WTC11 (cell line): ENCODE measurements around the gene ARHGAP15. TPM values are rescaled to one million over a fixed set of nuclear protein-coding genes. Genes with fewer than 3 reads are reported as not detected.

Experiments used
- ATAC-seq: fragments of 200-7000 bp; cut with Tn5 transposase; 2 replicates; pipeline ENCODE4 v1.10.0; 2021; ENCODE audit warnings: mild to moderate bottlenecking, moderate library complexity
- CTCF ChIA-PET: fragments of 300-600 bp; sonication (Branson Sonifier 250); formaldehyde crosslinking; loops from one replicate; lab custom pipeline; 2021; ENCODE audit warnings: antibody characterized with exemption; lab: Charles Lee
- POLR2A ChIA-PET: fragments of 350-600 bp; sonication (Branson Sonifier 250); formaldehyde crosslinking; loops from one replicate; lab custom pipeline; 2021; ENCODE audit warnings: antibody characterized with exemption; lab: Charles Lee
- DNase-seq: peaks from one replicate; pipeline ENCODE4 v3.0.0; 2021; ENCODE audit warnings: low spot score
- H3K27ac Mint-ChIP-seq: 2 replicates; pipeline ENCODE4 v1.8.0; 2021; ENCODE audit warnings: mixed read lengths
- H3K27me3 Mint-ChIP-seq: 2 replicates; pipeline ENCODE4 v1.8.0; 2021; ENCODE audit warnings: low read depth, mild to moderate bottlenecking, moderate library complexity, mixed read lengths
- H3K36me3 Mint-ChIP-seq: 2 replicates; pipeline ENCODE4 v1.8.0; 2021; ENCODE audit warnings: mixed read lengths
- H3K4me1 Mint-ChIP-seq: 2 replicates; pipeline ENCODE4 v1.8.0; 2022; ENCODE audit warnings: mixed read lengths
- H3K4me3 Mint-ChIP-seq: 2 replicates; pipeline ENCODE4 v1.8.0; 2021; ENCODE audit warnings: mild to moderate bottlenecking, moderate library complexity, mixed read lengths
- H3K9me3 Mint-ChIP-seq: 2 replicates; pipeline ENCODE4 v1.8.0; 2021; ENCODE audit warnings: mixed read lengths
- AR ChIP-seq: fragments of 250-450 bp; sonication (Bioruptor Pico); IDR thresholded peaks from 2 replicates; pipeline ENCODE4 v1.9.0; 2021; ENCODE audit warnings: mild to moderate bottlenecking
- ATF2 ChIP-seq: sonication (generic); formaldehyde crosslinking; IDR thresholded peaks from 2 replicates; pipeline ENCODE4 v1.8.1; 2022; ENCODE audit warnings: low read depth, missing genetic modification reagents, borderline replicate concordance
- ATF6 ChIP-seq: sonication (generic); formaldehyde crosslinking; IDR thresholded peaks from 2 replicates; pipeline ENCODE4 v1.8.1; 2023; ENCODE audit warnings: mild to moderate bottlenecking, missing genetic modification reagents
- CDX4 ChIP-seq: fragments of 250-450 bp; sonication (Bioruptor Pico); IDR thresholded peaks from 2 replicates; pipeline ENCODE4 v1.9.0; 2021; ENCODE audit warnings: moderate library complexity, mild to moderate bottlenecking, inconsistent platforms, borderline replicate concordance
- CREB1 ChIP-seq: sonication (generic); formaldehyde crosslinking; IDR thresholded peaks from 2 replicates; pipeline ENCODE4 v1.8.0; 2023; ENCODE audit warnings: mild to moderate bottlenecking, missing genetic modification reagents
- CREM ChIP-seq: sonication (generic); formaldehyde crosslinking; IDR thresholded peaks from 2 replicates; pipeline ENCODE4 v1.8.1; 2022; ENCODE audit warnings: mild to moderate bottlenecking, missing genetic modification reagents, moderate library complexity
- ESRRA ChIP-seq: sonication (generic); formaldehyde crosslinking; IDR thresholded peaks from 2 replicates; pipeline ENCODE4 v1.8.1; 2022; ENCODE audit warnings: mild to moderate bottlenecking, missing genetic modification reagents, borderline replicate concordance
- FOXP1 ChIP-seq: sonication (generic); formaldehyde crosslinking; IDR thresholded peaks from 2 replicates; pipeline ENCODE4 v1.8.0; 2022; ENCODE audit warnings: missing genetic modification reagents, mild to moderate bottlenecking, moderate library complexity, borderline replicate concordance
- GABPB1 ChIP-seq: sonication (generic); formaldehyde crosslinking; IDR thresholded peaks from 2 replicates; pipeline ENCODE4 v1.8.1; 2023; ENCODE audit warnings: mild to moderate bottlenecking, missing genetic modification reagents
- HMGXB4 ChIP-seq: sonication (generic); formaldehyde crosslinking; IDR thresholded peaks from 2 replicates; pipeline ENCODE4 v1.8.1; 2023; ENCODE audit warnings: mild to moderate bottlenecking, moderate library complexity, missing genetic modification reagents
- IRF1 ChIP-seq: sonication (generic); formaldehyde crosslinking; IDR thresholded peaks from 2 replicates; pipeline ENCODE4 v1.8.0; 2023; ENCODE audit warnings: missing genetic modification reagents
- IRF2 ChIP-seq: sonication (generic); formaldehyde crosslinking; IDR thresholded peaks from 2 replicates; pipeline ENCODE4 v1.8.0; 2022; ENCODE audit warnings: low read depth, missing genetic modification reagents, borderline replicate concordance
- JAZF1 ChIP-seq: fragments of 250-450 bp; sonication (Bioruptor Pico); IDR thresholded peaks from 2 replicates; pipeline ENCODE4 v1.9.0; 2021; ENCODE audit warnings: moderate library complexity, mild to moderate bottlenecking, inconsistent platforms
- MAX ChIP-seq: sonication (generic); formaldehyde crosslinking; IDR thresholded peaks from 2 replicates; pipeline ENCODE4 v1.8.0; 2022; ENCODE audit warnings: mild to moderate bottlenecking, missing genetic modification reagents
- NFE2L1 ChIP-seq: sonication (generic); formaldehyde crosslinking; IDR thresholded peaks from 2 replicates; pipeline ENCODE4 v1.8.1; 2023; ENCODE audit warnings: missing genetic modification reagents
- RELA ChIP-seq: sonication (generic); formaldehyde crosslinking; IDR thresholded peaks from 2 replicates; pipeline ENCODE4 v1.8.1; 2022; ENCODE audit warnings: missing genetic modification reagents, mild to moderate bottlenecking, borderline replicate concordance
- SMAD3 ChIP-seq: sonication (generic); formaldehyde crosslinking; IDR thresholded peaks from 2 replicates; pipeline ENCODE4 v1.8.0; 2022; ENCODE audit warnings: missing genetic modification reagents, mild to moderate bottlenecking, borderline replicate concordance
- SMAD4 ChIP-seq: sonication (generic); formaldehyde crosslinking; IDR thresholded peaks from 2 replicates; pipeline ENCODE4 v1.8.0; 2022; ENCODE audit warnings: mild to moderate bottlenecking, missing genetic modification reagents
- STAT6 ChIP-seq: sonication (generic); formaldehyde crosslinking; conservative IDR thresholded peaks from 2 replicates; pipeline ENCODE4 v1.8.1; 2023; ENCODE audit warnings: mild to moderate bottlenecking, low read depth, missing genetic modification reagents, moderate library complexity
- TEAD1 ChIP-seq: sonication (generic); formaldehyde crosslinking; IDR thresholded peaks from 2 replicates; pipeline ENCODE4 v1.8.0; 2022; ENCODE audit warnings: mild to moderate bottlenecking, missing genetic modification reagents
- USF2 ChIP-seq: sonication (generic); formaldehyde crosslinking; IDR thresholded peaks from 2 replicates; pipeline ENCODE4 v1.8.1; 2023; ENCODE audit warnings: mild to moderate bottlenecking, missing genetic modification reagents, moderate library complexity
- ZMAT4 ChIP-seq: fragments of 250-450 bp; sonication (Bioruptor Pico); IDR thresholded peaks from 2 replicates; pipeline ENCODE4 v1.9.0; 2021; ENCODE audit warnings: mild to moderate bottlenecking
- total RNA-seq: library from RNA; stranded (reverse); gene quantifications from 3 replicates; pipeline ENCODE4 v1.2.3, GENCODE V29; 2021

ARHGAP15 gene
- total RNA-seq, 1 experiment from 2014 or later, result 0.28 TPM

- no peak for TF ChIP-seq GABPB1 (CRISPR knock-in tag)
- TF ChIP-seq IRF1, result no peak
- TF ChIP-seq CREM (CRISPR knock-in tag), result no peak
- no peak for TF ChIP-seq RELA
- no peak for TF ChIP-seq USF2 (CRISPR knock-in tag)
- TF ChIP-seq FOXP1, result no peak
- no peak for TF ChIP-seq ZMAT4 (CRISPR knock-in tag)
- TF ChIP-seq ATF6 (CRISPR knock-in tag), result no peak
- no peak for TF ChIP-seq ATF2 (CRISPR knock-in tag)
- TF ChIP-seq AR (CRISPR knock-in tag), result no peak
- no peak for TF ChIP-seq TEAD1 (CRISPR knock-in tag)
- no peak for TF ChIP-seq NFE2L1 (CRISPR knock-in tag)
- no peak for TF ChIP-seq MAX (CRISPR knock-in tag)
- TF ChIP-seq, all 79 proteins: peak for 0
These were observed 647.5 kb downstream of the ARHGAP15 start (continued) for GRCh38 chr2:143776526-143777297.

- H3K27ac Mint-ChIP-seq, result no peak overlapping the region
- H3K27me3 Mint-ChIP-seq, result no peaks in the 10 kb centered on the region
- no peak for DNase-seq
- no peaks in the 10 kb centered on the region for H3K36me3 Mint-ChIP-seq
- no peak overlapping the region for H3K4me3 Mint-ChIP-seq
- ATAC-seq, result 0 out of 2 replicates have a peak, but pooled peaks have one; percentile 34
- POLR2A ChIA-PET, result no interaction called here
- peaks cover 29% of the 10 kb centered on the region for H3K4me1 Mint-ChIP-seq
- CTCF ChIA-PET, result no interaction called here
- H3K9me3 Mint-ChIP-seq, result no peaks in the 10 kb centered on the region
- TF ChIP-seq ESRRA (CRISPR knock-in tag) (no peak), SMAD3 (CRISPR knock-in tag) (no peak), CDX4 (no peak), CREB1 (no peak), IRF2 (CRISPR knock-in tag) (no peak), CREM (CRISPR knock-in tag) (no peak), HMGXB4 (no peak), GABPB1 (CRISPR knock-in tag) (no peak), JAZF1 (CRISPR knock-in tag) (no peak), STAT6 (CRISPR knock-in tag) (no peak), SMAD4 (CRISPR knock-in tag) (no peak)
These were observed 649.8 kb downstream of the ARHGAP15 start for GRCh38 chr2:143779021-143779420.
